ENCODE measurements around the gene GPBP1. TPM values are rescaled to one million over a fixed set of nuclear protein-coding genes. Genes with fewer than 3 reads are reported as not detected.
A peak's percentile ranks its signal among the peaks of the same experiment; 100 is the strongest.

GPBP1 gene
- total and polyA plus RNA-seq, 9 of the 15 experiments (the other 6 are each of a cell fraction or from before 2014, with no cell fraction given): 31.0 to 109 (median 68.4) TPM

- TF ChIP-seq MLX (CRISPR knock-in tag; conservative IDR thresholded peaks at IDR 0.05) (no peak), HOXB6 (CRISPR knock-in tag; IDR thresholded peaks at IDR 0.05; ENCODE audit: borderline replicate concordance) (no peak), SRF (CRISPR knock-in tag; IDR thresholded peaks at IDR 0.05) (no peak)
Measured at GRCh38 chr5:57157666-57158065, 16.2 kb upstream of the GPBP1 start (continued).

DNA sequence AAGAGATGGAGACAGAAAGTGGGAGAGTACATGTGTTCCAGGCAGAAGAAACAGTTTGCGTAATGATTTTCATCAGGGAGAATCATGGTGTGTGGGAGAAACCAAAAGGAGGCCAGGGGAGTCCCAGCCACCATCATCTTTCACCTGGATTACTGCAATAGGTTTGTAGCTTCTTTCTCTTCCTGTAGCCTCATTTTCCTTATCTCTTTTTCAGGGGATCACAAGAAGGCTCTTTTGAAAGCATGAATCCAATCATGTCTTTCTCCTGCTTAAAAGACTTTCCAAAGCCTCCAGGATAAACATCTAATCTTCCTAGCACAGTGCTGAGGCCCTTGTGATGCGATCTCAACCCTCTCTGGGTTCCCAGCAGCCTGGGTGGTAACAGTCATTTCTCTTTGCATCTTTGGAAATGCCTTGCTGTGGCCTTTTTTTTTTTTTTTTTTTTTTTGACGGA, 10.3 kb upstream of the GPBP1 start:
- CTCF ChIA-PET (ENCODE audit: low intra/inter-chr PET ratio): no interaction called here
- H3K4me2 ChIP-seq (ENCODE audit: insufficient read depth, low read length): no peak overlapping the region
- H3K36me3 ChIP-seq (ENCODE audit: control insufficient read depth, insufficient read depth, low read length): no peaks in the 10 kb centered on the region
- H2AFZ ChIP-seq (ENCODE audit: low read depth, low read length): peak overlapping the region; percentile 57; the same call in 1 of the 2 replicates
- intact Hi-C loops (cut with micrococcal nuclease) (no loop called here), in situ Hi-C loops (cut with MboI) (no loop called here)
- no peaks in the 10 kb centered on the region for H3K9me3 ChIP-seq (replicated peaks; ENCODE audit: control insufficient read depth, insufficient read depth, low read depth, low read length)
- no peaks in the 10 kb centered on the region for H3K9me1 ChIP-seq (ENCODE audit: control insufficient read depth, insufficient read depth, low read length)
- H3K4me3 ChIP-seq: no peak overlapping the region
- BruUV-seq (replicated peaks): no TSS peak
- H3K79me2 ChIP-seq (ENCODE audit: control insufficient read depth, insufficient read depth, low read length): no peaks in the 10 kb centered on the region
- H4K20me1 ChIP-seq (replicated peaks; ENCODE audit: control insufficient read depth, insufficient read depth, low read length): no peaks in the 10 kb centered on the region
- peaks cover 0 to 16% of the 10 kb centered on the region in 2 experiments; a peak in 3 of 5 replicates for H3K4me1 ChIP-seq (replicated peaks in 1 of 2; ENCODE audit: control insufficient read depth in 2 of 2, insufficient read depth in 2 of 2, low read length in 2 of 2)
- no peak overlapping the region for H3K9ac ChIP-seq (ENCODE audit: insufficient read depth in 1 of 2, low read depth in 2 of 2, low read length in 2 of 2)
- FAIRE-seq (no peak), ATAC-seq (peak; percentile 75), DNase-seq (ENCODE audit: extremely low read depth in 1 of 4, low spot score in 3 of 4) (peak in 2 of 4 experiments; percentile 27 to 40)
- POLR2A ChIA-PET: interaction anchor here (1.4 kb wide), 1 partner anchor 9 kb away, joined by 4 read pairs; no protein-coding TSS in a partner anchor
- no peak overlapping the region for H3K27ac ChIP-seq (ENCODE audit: extremely low read depth, low read depth, low read length)
- 4% methylated on average over 2 of the region's 3 CpGs for WGBS (ENCODE audit: insufficient coverage, low coverage, missing lambda C conversion rate)
- no peaks in the 10 kb centered on the region for H3K27me3 ChIP-seq (ENCODE audit: control insufficient read depth in 2 of 2, insufficient read depth in 2 of 2, low read length in 2 of 2)
- peak in 1 of 2 experiments; percentile 45; a peak in 1 of 4 replicates for TF ChIP-seq RCOR1 (IDR thresholded peaks at IDR 0.05; ENCODE audit: borderline replicate concordance in 1 of 2, low read depth in 2 of 2, low read length in 2 of 2)
- TF ChIP-seq FOXK2 (conservative IDR thresholded peaks at IDR 0.05 in 1 of 2, IDR thresholded peaks at IDR 0.05 in 1 of 2; ENCODE audit: low read depth in 2 of 2): peak in 1 of 2 experiments; percentile 93; a peak in 2 of 4 replicates
- peak; percentile 42; the same call in 1 of the 2 replicates for TF ChIP-seq TEAD4 (IDR thresholded peaks at IDR 0.05; ENCODE audit: low read length)
- no peak for TF ChIP-seq TEAD4 (CRISPR knock-in tag; IDR thresholded peaks at IDR 0.05; ENCODE audit: borderline replicate concordance)
- TF ChIP-seq TAL1 (IDR thresholded peaks at IDR 0.05): peak; percentile 48; the same call in 1 of the 2 replicates
- peak; percentile 66; the same call in 1 of the 2 replicates for TF ChIP-seq SMARCA4 (IDR thresholded peaks at IDR 0.05)
- TF ChIP-seq PTTG1 (tag; IDR thresholded peaks at IDR 0.05; ENCODE audit: low read depth): no peak
- no peak for TF ChIP-seq ZC3H8 (IDR thresholded peaks at IDR 0.05)
- TF ChIP-seq SOX6 (IDR thresholded peaks at IDR 0.05): peak; percentile 57; the same call in 1 of the 2 replicates
- TF ChIP-seq PRDM10 (IDR thresholded peaks at IDR 0.05; ENCODE audit: partially characterized antibody): peak; percentile 98
- TF ChIP-seq FOSL1 (tag; conservative IDR thresholded peaks at IDR 0.05): peak; percentile 42
- peak; percentile 79; the same call in 1 of the 2 replicates for TF ChIP-seq SMARCE1 (IDR thresholded peaks at IDR 0.05)
- TF ChIP-seq ARNT (IDR thresholded peaks at IDR 0.05): no peak
- peak; percentile 94 for TF ChIP-seq ATF7 (IDR thresholded peaks at IDR 0.05)
- peak; percentile 78; the same call in 1 of the 2 replicates for TF ChIP-seq CTBP1 (IDR thresholded peaks at IDR 0.05; ENCODE audit: borderline replicate concordance)
- peak; percentile 53; the same call in 1 of the 2 replicates for TF ChIP-seq EP300 (IDR thresholded peaks at IDR 0.05; ENCODE audit: low read length)
